HEK293 (cell line): ENCODE measurements around the gene DAW1.
A peak's percentile ranks its signal among the peaks of the same experiment; 100 is the strongest.

Source experiments
- CTCF ChIA-PET: fragments of 350-600 bp; formaldehyde crosslinking; extraction: SDS; loops from one replicate; lab custom pipeline; 2021; ENCODE audit warnings: antibody characterized with exemption; lab: Yijun Ruan, JAX
- POLR2A ChIA-PET: fragments of 300-600 bp; formaldehyde crosslinking; extraction: SDS; loops from one replicate; lab custom pipeline; 2020; ENCODE audit warnings: antibody characterized with exemption, inconsistent platforms; lab: Yijun Ruan, JAX
- H3K27ac ChIP-seq: fragments of 200-500 bp; sonication (Bioruptor generic); 2 replicates; pipeline ENCODE4 v1.5.1; 2014; ENCODE audit warnings: low read depth, low read length, control low read depth, inconsistent platforms; ENCODE audit errors: extremely low read depth
- H3K36me3 ChIP-seq, 2 experiments: fragments of 200-500 bp in 1 of 2; sonication (Bioruptor generic) in 1 of 2; 1 replicate in 1 of 2; 2 replicates in 1 of 2; pipeline ENCODE4 v1.5.1; 2014 to 2017; ENCODE audit warnings: inconsistent platforms in 2 of 2, low read length in 2 of 2; ENCODE audit not compliant: control insufficient read depth in 2 of 2, insufficient read depth in 1 of 2
- H3K4me1 ChIP-seq: fragments of 200-500 bp; sonication (Bioruptor generic); 2 replicates; pipeline ENCODE4 v1.5.1; 2014; ENCODE audit warnings: mild to moderate bottlenecking, low read length, inconsistent platforms; ENCODE audit not compliant: control insufficient read depth, insufficient read depth
- H3K4me3 ChIP-seq: 2 replicates; pipeline ENCODE4 v1.5.1; 2011; ENCODE audit warnings: low read depth, mild to moderate bottlenecking, control low read depth, low read length, moderate library complexity
- H3K9me3 ChIP-seq: fragments of 200-500 bp; sonication (Bioruptor generic); 2 replicates; pipeline ENCODE4 v1.5.1; 2014; ENCODE audit warnings: low read depth, low read length, inconsistent platforms; ENCODE audit not compliant: control insufficient read depth, insufficient read depth
- GLIS1 ChIP-seq: fragments of 450-650 bp; formaldehyde crosslinking; IDR thresholded peaks from 2 replicates; pipeline ENCODE4 v1.5.1; 2016; ENCODE audit warnings: missing biosample characterization, missing genetic modification characterization
- GLIS2 ChIP-seq: fragments of 450-650 bp; formaldehyde crosslinking; IDR thresholded peaks from 2 replicates; pipeline ENCODE4 v1.5.1; 2016; ENCODE audit warnings: missing biosample characterization, missing genetic modification characterization
- TRIM28 ChIP-seq: IDR thresholded peaks from 2 replicates; pipeline ENCODE4 v1.6.1; 2011; ENCODE audit warnings: low read length, control low read depth, borderline replicate concordance
- ZNF37A ChIP-seq: fragments of 450-650 bp; IDR thresholded peaks from 2 replicates; pipeline ENCODE4 v1.5.1; 2018; ENCODE audit warnings: missing biosample characterization, missing genetic modification characterization
- ZNF404 ChIP-seq: fragments of 450-650 bp; formaldehyde crosslinking; IDR thresholded peaks from 2 replicates; pipeline ENCODE4 v1.5.1; 2017; ENCODE audit warnings: missing biosample characterization, missing genetic modification characterization
- ZNF501 ChIP-seq: fragments of 450-650 bp; formaldehyde crosslinking; IDR thresholded peaks from 2 replicates; pipeline ENCODE4 v1.5.1; 2016; ENCODE audit warnings: missing biosample characterization, missing genetic modification characterization
- ZNF600 ChIP-seq: fragments of 450-650 bp; formaldehyde crosslinking; IDR thresholded peaks from 2 replicates; pipeline ENCODE4 v1.5.1; 2016; ENCODE audit warnings: missing biosample characterization, missing genetic modification characterization
- ZNF785 ChIP-seq: fragments of 450-650 bp; formaldehyde crosslinking; IDR thresholded peaks from 2 replicates; pipeline ENCODE4 v1.5.1; 2016; ENCODE audit warnings: missing biosample characterization, missing genetic modification characterization
- ZNF791 ChIP-seq: fragments of 450-650 bp; formaldehyde crosslinking; IDR thresholded peaks from 2 replicates; pipeline ENCODE4 v1.5.1; 2016; ENCODE audit warnings: missing biosample characterization, missing genetic modification characterization
- ZNF792 ChIP-seq: fragments of 450-650 bp; formaldehyde crosslinking; IDR thresholded peaks from 2 replicates; pipeline ENCODE4 v1.5.1; 2016; ENCODE audit warnings: missing biosample characterization, missing genetic modification characterization
- ZSCAN16 ChIP-seq: fragments of 450-650 bp; formaldehyde crosslinking; IDR thresholded peaks from 2 replicates; pipeline ENCODE4 v1.5.1; 2016; ENCODE audit warnings: missing biosample characterization, missing genetic modification characterization
- ZSCAN23 ChIP-seq: fragments of 450-650 bp; formaldehyde crosslinking; IDR thresholded peaks from 2 replicates; pipeline ENCODE4 v1.5.1; 2016; ENCODE audit warnings: missing biosample characterization, missing genetic modification characterization
- TF ChIP-seq, protein P1 (sequence below): fragments of 450-650 bp; formaldehyde crosslinking; IDR thresholded peaks from 2 replicates; pipeline ENCODE4 v1.5.1; 2016; ENCODE audit warnings: missing biosample characterization, missing genetic modification characterization
- TF ChIP-seq, protein P2 (sequence below): fragments of 450-650 bp; formaldehyde crosslinking; IDR thresholded peaks from 2 replicates; pipeline ENCODE4 v1.5.1; 2017; ENCODE audit warnings: missing biosample characterization, missing genetic modification characterization
- TF ChIP-seq, protein P3 (sequence below): fragments of 450-650 bp; formaldehyde crosslinking; IDR thresholded peaks from 2 replicates; pipeline ENCODE4 v1.5.1; 2017; ENCODE audit warnings: missing biosample characterization, missing genetic modification characterization
- TF ChIP-seq, protein P4 (sequence below): fragments of 450-650 bp; formaldehyde crosslinking; IDR thresholded peaks from 2 replicates; pipeline ENCODE4 v1.5.1; 2016; ENCODE audit warnings: missing biosample characterization, missing genetic modification characterization
- TF ChIP-seq, protein P5 (sequence below): fragments of 450-650 bp; formaldehyde crosslinking; IDR thresholded peaks from 2 replicates; pipeline ENCODE4 v1.5.1; 2016; ENCODE audit warnings: missing biosample characterization, missing genetic modification characterization
- TF ChIP-seq, protein P6 (sequence below): fragments of 450-650 bp; formaldehyde crosslinking; IDR thresholded peaks from 2 replicates; pipeline ENCODE4 v1.5.1; 2016; ENCODE audit warnings: missing biosample characterization, missing genetic modification characterization

DAW1 gene

DNA sequence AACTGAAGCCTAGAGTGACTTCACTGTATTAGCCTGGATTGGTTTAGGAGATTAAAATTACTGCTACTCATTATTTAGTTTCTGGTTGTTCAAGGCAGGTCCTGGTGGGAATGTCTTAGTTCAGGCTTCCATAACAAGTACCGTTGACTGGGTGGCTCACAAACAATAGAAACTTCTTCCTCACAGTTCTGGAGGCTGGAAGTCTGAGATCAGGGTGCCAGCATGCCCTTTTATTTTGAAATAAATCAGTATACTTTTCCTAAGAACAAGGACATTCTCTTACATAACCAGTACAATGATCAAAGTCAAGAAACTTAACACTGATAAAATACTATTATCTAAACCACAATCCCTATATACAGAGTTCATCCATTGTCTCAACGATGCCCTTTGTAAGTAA is 4.0 kb upstream of the DAW1 start:
- CTCF ChIA-PET = interaction anchor here (0.7 to 1.4 kb wide), 4 partner anchors 11 to 205 kb away, joined by 3 to 4 read pairs (median 3); no protein-coding TSS in a partner anchor
- Histone ChIP-seq H3K27ac (no peak overlapping the region), H3K9me3 (no peaks in the 10 kb centered on the region), H3K4me1 (no peaks in the 10 kb centered on the region), H3K4me3 (no peak overlapping the region), H3K36me3 (no peaks in the 10 kb centered on the region)
- POLR2A ChIA-PET = no interaction called here
- TF ChIP-seq, protein P1, sequence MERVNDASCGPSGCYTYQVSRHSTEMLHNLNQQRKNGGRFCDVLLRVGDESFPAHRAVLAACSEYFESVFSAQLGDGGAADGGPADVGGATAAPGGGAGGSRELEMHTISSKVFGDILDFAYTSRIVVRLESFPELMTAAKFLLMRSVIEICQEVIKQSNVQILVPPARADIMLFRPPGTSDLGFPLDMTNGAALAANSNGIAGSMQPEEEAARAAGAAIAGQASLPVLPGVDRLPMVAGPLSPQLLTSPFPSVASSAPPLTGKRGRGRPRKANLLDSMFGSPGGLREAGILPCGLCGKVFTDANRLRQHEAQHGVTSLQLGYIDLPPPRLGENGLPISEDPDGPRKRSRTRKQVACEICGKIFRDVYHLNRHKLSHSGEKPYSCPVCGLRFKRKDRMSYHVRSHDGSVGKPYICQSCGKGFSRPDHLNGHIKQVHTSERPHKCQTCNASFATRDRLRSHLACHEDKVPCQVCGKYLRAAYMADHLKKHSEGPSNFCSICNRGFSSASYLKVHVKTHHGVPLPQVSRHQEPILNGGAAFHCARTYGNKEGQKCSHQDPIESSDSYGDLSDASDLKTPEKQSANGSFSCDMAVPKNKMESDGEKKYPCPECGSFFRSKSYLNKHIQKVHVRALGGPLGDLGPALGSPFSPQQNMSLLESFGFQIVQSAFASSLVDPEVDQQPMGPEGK (tag by site-specific recombination) = no peak
- TF ChIP-seq, protein P2, sequence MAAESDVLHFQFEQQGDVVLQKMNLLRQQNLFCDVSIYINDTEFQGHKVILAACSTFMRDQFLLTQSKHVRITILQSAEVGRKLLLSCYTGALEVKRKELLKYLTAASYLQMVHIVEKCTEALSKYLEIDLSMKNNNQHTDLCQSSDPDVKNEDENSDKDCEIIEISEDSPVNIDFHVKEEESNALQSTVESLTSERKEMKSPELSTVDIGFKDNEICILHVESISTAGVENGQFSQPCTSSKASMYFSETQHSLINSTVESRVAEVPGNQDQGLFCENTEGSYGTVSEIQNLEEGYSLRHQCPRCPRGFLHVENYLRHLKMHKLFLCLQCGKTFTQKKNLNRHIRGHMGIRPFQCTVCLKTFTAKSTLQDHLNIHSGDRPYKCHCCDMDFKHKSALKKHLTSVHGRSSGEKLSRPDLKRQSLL (tag by site-specific recombination) = no peak
- TF ChIP-seq ZNF501 (tag by site-specific recombination) = no peak

DNA sequence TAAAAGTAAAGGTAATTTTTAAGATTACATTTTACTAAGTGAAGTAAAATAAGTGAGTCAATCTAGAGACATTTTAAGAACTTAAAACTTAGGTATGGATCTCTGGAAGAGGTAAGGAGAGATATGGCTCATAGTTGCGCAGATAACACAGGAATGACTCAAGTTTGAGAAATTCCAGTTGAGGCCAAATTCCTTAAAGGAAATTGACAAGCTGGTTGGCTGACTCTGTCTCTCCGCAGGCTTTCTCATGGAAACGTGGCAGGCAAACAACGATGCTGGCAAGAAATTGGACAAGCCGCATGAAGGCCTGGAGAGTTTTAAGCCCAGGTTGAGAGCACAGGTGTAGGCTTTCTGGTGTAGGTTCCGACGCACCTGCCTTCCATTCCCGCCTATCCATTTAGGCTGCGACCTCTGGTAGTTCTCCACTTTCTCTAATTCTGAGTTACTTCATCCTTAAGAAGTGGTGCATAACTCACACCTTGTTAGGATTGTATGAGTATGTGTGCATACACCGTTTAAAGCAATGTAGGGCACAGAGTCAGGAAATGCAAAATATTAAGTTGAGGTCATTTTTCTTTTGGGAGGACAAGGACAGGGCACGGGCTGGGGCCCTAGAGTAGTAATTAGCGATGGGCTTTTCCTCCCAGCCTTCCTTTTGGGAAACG is 589 bp upstream of the DAW1 start:
- Histone ChIP-seq H3K27ac (no peak overlapping the region), H3K36me3 (no peaks in the 10 kb centered on the region), H3K9me3 (no peaks in the 10 kb centered on the region), H3K4me1 (no peaks in the 10 kb centered on the region; the same call in 1 of the 2 replicates), H3K4me3 (peak overlapping the region; percentile 30)
- TF ChIP-seq GLIS1 (tag by site-specific recombination) (no peak), ZNF785 (tag by site-specific recombination) (no peak), ZNF37A (tag by site-specific recombination) (no peak), ZSCAN16 (tag by site-specific recombination) (no peak), ZNF600 (tag by site-specific recombination) (no peak)
- TF ChIP-seq, protein P3, sequence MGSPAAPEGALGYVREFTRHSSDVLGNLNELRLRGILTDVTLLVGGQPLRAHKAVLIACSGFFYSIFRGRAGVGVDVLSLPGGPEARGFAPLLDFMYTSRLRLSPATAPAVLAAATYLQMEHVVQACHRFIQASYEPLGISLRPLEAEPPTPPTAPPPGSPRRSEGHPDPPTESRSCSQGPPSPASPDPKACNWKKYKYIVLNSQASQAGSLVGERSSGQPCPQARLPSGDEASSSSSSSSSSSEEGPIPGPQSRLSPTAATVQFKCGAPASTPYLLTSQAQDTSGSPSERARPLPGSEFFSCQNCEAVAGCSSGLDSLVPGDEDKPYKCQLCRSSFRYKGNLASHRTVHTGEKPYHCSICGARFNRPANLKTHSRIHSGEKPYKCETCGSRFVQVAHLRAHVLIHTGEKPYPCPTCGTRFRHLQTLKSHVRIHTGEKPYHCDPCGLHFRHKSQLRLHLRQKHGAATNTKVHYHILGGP (tag by site-specific recombination) = no peak
- TF ChIP-seq, protein P1 (tag by site-specific recombination) = no peak
- CTCF ChIA-PET = interaction anchor here (0.6 to 4.9 kb wide), 4 partner anchors 9 to 930 kb away, joined by 3 to 49 read pairs (median 4); no protein-coding TSS in a partner anchor
- POLR2A ChIA-PET = no interaction called here

DNA sequence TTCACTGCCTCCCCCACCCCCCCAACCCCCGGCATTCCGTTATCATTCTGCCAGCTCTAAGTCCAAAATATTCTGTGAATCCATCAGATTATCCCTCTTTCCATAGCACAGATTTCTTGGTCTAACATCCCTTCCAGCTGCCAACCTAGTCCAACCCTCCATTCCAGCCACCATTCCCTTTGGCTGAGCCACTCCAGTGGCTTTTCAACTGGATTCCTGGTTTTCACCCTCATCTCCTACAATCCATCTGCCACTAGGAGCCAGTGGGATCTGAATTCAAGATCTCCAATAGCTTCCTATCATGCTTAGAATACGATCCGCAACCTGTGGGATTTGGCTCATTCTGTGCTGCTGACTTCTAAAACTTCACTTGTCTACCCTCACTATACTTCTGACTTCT is 1.2 kb downstream of the DAW1 start:
- CTCF ChIA-PET = interaction anchor here (1.0 to 4.9 kb wide), 5 partner anchors 11 to 214 kb away, joined by 4 to 49 read pairs (median 4); no protein-coding TSS in a partner anchor
- TF ChIP-seq, protein P4, sequence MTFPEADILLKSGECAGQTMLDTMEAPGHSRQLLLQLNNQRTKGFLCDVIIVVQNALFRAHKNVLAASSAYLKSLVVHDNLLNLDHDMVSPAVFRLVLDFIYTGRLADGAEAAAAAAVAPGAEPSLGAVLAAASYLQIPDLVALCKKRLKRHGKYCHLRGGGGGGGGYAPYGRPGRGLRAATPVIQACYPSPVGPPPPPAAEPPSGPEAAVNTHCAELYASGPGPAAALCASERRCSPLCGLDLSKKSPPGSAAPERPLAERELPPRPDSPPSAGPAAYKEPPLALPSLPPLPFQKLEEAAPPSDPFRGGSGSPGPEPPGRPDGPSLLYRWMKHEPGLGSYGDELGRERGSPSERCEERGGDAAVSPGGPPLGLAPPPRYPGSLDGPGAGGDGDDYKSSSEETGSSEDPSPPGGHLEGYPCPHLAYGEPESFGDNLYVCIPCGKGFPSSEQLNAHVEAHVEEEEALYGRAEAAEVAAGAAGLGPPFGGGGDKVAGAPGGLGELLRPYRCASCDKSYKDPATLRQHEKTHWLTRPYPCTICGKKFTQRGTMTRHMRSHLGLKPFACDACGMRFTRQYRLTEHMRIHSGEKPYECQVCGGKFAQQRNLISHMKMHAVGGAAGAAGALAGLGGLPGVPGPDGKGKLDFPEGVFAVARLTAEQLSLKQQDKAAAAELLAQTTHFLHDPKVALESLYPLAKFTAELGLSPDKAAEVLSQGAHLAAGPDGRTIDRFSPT = no peak
- TF ChIP-seq, protein P5, sequence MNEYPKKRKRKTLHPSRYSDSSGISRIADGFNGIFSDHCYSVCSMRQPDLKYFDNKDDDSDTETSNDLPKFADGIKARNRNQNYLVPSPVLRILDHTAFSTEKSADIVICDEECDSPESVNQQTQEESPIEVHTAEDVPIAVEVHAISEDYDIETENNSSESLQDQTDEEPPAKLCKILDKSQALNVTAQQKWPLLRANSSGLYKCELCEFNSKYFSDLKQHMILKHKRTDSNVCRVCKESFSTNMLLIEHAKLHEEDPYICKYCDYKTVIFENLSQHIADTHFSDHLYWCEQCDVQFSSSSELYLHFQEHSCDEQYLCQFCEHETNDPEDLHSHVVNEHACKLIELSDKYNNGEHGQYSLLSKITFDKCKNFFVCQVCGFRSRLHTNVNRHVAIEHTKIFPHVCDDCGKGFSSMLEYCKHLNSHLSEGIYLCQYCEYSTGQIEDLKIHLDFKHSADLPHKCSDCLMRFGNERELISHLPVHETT (tag by site-specific recombination) = no peak
- no peak for TF ChIP-seq ZNF791 (tag by site-specific recombination)
- TF ChIP-seq ZSCAN23 = no peak
- TF ChIP-seq ZNF404 (tag by site-specific recombination) = no peak
- no peak for TF ChIP-seq ZNF792
- TF ChIP-seq, protein P6, sequence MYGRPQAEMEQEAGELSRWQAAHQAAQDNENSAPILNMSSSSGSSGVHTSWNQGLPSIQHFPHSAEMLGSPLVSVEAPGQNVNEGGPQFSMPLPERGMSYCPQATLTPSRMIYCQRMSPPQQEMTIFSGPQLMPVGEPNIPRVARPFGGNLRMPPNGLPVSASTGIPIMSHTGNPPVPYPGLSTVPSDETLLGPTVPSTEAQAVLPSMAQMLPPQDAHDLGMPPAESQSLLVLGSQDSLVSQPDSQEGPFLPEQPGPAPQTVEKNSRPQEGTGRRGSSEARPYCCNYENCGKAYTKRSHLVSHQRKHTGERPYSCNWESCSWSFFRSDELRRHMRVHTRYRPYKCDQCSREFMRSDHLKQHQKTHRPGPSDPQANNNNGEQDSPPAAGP (tag by site-specific recombination) = no peak
- TF ChIP-seq GLIS2 (tag by site-specific recombination) = no peak
- TF ChIP-seq TRIM28 = no peak

More for the DNA sequence above, 1.2 kb downstream of the DAW1 start:
- Histone ChIP-seq H3K9me3 (no peaks in the 10 kb centered on the region), H3K4me1 (no peaks in the 10 kb centered on the region; the same call in 1 of the 2 replicates), H3K27ac (no peak overlapping the region), H3K4me3 (no peak overlapping the region), H3K36me3 (no peaks in the 10 kb centered on the region)
- POLR2A ChIA-PET = interaction anchor here (0.7 kb wide), 1 partner anchor 496 kb away, joined by 7 read pairs; no protein-coding TSS in a partner anchor
